Measurements from ENCODE around the gene APLN. TPM values are rescaled to one million over a fixed set of nuclear protein-coding genes. Genes with fewer than 3 reads are reported as not detected.

The APLN gene
- total and polyA plus RNA-seq, 7 experiments from 2014 or later, result 0.10 TPM; not detected in 6

DNA sequence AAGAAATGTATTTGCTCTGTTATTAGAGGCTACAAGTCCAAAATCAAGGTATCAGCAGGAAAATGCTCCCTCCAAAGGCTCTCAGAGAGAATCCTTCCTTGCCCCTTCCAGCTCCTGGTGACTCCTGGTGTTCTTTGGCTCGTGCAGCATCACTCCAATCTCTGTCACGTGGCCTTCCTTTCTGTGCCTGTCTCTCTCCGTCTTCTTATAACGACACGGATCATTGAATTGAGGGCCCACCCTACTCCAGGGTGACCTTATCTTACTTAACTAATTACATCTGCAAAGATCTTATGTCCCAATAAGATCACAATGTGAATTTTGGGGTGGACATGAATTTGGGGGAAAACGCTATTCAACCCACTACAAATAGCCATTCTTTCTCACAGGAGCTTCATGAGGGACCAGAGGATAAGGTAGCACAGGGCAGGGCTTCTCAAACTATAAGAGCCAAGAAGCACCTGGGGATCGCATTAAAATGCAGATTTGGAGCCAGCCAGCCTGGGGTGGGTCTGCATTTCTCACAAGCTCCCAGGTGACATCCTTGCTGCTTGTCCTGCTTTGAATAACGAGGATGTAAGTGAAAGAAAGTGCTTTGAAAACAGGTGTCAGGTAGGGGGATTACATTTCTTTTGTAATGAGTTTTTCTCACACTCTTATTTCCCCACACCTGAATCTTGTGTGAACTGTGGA is 41.9 kb upstream of the APLN start:
- no peak overlapping the region for H3K27ac Mint-ChIP-seq
- H3K36me3 ChIP-seq (ENCODE audit: control insufficient read depth in 2 of 3, insufficient read depth in 3 of 3, low read length in 3 of 3), result no peaks in the 10 kb centered on the region
- POLR2A ChIA-PET, result no interaction called here
- H3K4me3 ChIP-seq (ENCODE audit: low read length), result no peak overlapping the region
- CTCF ChIA-PET, result no interaction called here
- peaks cover 0 to 3% (median 0%) of the 10 kb centered on the region in 11 donors for H3K9me3 Mint-ChIP-seq
- H3K36me3 Mint-ChIP-seq, result no peaks in the 10 kb centered on the region
- H3K27me3 ChIP-seq (ENCODE audit: control insufficient read depth in 2 of 2, insufficient read depth in 2 of 2, low read length in 2 of 2), result no peaks in the 10 kb centered on the region
- H3K27ac ChIP-seq (ENCODE audit: low read depth, low read length), result no peak overlapping the region
- ATAC-seq, result no peak
- H3K4me1 Mint-ChIP-seq, result no peaks in the 10 kb centered on the region
- DNase-seq, result no peak
- H3K9me3 ChIP-seq (ENCODE audit: control insufficient read depth in 2 of 3, low read length in 3 of 3), result no peaks in the 10 kb centered on the region
- peaks cover 0 to 2% (median 0%) of the 10 kb centered on the region in 5 donors for H3K27me3 Mint-ChIP-seq
- H3K4me3 Mint-ChIP-seq, result no peak overlapping the region
- H3K4me1 ChIP-seq (ENCODE audit: control insufficient read depth in 2 of 2, insufficient read depth in 2 of 2, low read length in 2 of 2), result no peaks in the 10 kb centered on the region
- intact Hi-C loops (cut with micrococcal nuclease), result no loop called here

DNA sequence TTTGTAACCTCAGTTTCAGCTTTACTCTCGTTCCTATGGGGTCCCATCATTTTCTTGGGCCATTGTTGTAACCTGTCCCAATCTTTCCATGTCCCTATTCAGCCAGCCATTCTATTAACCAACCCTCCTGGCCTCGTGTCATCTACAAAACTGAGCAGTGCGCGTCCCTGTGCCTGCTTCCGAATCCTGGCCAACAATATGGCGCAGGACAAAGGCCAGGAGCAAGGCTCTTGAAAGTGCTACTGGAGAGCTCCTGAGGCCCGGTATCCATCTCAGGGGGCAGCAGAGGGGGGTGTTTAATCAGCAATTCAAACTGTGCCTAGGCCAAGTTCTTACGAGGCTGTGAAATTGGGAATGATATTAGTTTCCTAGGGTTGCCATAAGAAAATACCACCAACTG is 41.2 kb upstream of the APLN start:
- H3K36me3 ChIP-seq (ENCODE audit: control insufficient read depth in 2 of 3, insufficient read depth in 3 of 3, low read length in 3 of 3), result no peaks in the 10 kb centered on the region
- Mint-ChIP-seq H3K4me1 (no peaks in the 10 kb centered on the region), H3K27ac (no peak overlapping the region), H3K4me3 (no peak overlapping the region), H3K27me3 (peaks cover 0 to 2% (median 0%) of the 10 kb centered on the region in 5 donors), H3K36me3 (no peaks in the 10 kb centered on the region), H3K9me3 (peaks cover 0 to 3% (median 0%) of the 10 kb centered on the region in 11 donors)
- no peak for DNase-seq
- CTCF ChIA-PET, result interaction anchor here (0.7 kb wide), 1 partner anchor 18 kb away, joined by 3 read pairs; no protein-coding TSS in a partner anchor
- intact Hi-C loops (cut with micrococcal nuclease), result no loop called here
- H3K27me3 ChIP-seq (ENCODE audit: control insufficient read depth in 2 of 2, insufficient read depth in 2 of 2, low read length in 2 of 2), result no peaks in the 10 kb centered on the region
- POLR2A ChIA-PET, result interaction anchor here (1.6 kb wide), 1 partner anchor 17 kb away, joined by 3 read pairs; no protein-coding TSS in a partner anchor
- no peaks in the 10 kb centered on the region for H3K9me3 ChIP-seq (ENCODE audit: control insufficient read depth in 2 of 3, low read length in 3 of 3)
- H3K4me1 ChIP-seq (ENCODE audit: control insufficient read depth in 2 of 2, insufficient read depth in 2 of 2, low read length in 2 of 2), result no peaks in the 10 kb centered on the region
- no peak for ATAC-seq
- no peak overlapping the region for H3K27ac ChIP-seq (ENCODE audit: low read depth, low read length)
- H3K4me3 ChIP-seq (ENCODE audit: low read length), result no peak overlapping the region

DNA sequence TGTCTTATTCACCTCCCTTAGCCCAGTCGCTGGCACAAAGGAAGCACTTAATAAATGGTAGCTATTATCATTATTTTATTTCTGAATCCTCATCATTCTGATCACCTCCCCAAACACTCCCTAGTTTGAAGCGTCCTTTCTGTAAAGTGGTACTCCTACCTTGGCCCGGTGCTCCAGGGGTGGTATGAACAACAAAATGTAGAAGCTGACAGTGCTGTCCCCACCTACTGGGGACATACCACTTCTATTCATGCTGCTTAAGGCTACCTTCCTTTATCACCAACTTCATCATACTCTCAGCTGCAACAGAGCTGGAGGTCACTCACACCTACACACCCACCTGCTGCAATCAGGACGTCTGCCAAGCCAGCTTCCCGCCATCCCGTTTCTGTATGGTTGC is 40.8 kb upstream of the APLN start:
- Mint-ChIP-seq H3K27ac (no peak overlapping the region), H3K4me1 (no peaks in the 10 kb centered on the region), H3K27me3 (peaks cover 0 to 2% (median 0%) of the 10 kb centered on the region in 5 donors), H3K9me3 (peaks cover 0 to 3% (median 0%) of the 10 kb centered on the region in 11 donors), H3K36me3 (no peaks in the 10 kb centered on the region), H3K4me3 (no peak overlapping the region)
- POLR2A ChIA-PET, result interaction anchor here (1.6 kb wide), 1 partner anchor 17 kb away, joined by 3 read pairs; no protein-coding TSS in a partner anchor
- ATAC-seq (no peak), DNase-seq (no peak)
- no peaks in the 10 kb centered on the region for H3K4me1 ChIP-seq (ENCODE audit: control insufficient read depth in 2 of 2, insufficient read depth in 2 of 2, low read length in 2 of 2)
- H3K9me3 ChIP-seq (ENCODE audit: control insufficient read depth in 2 of 3, low read length in 3 of 3), result no peaks in the 10 kb centered on the region
- intact Hi-C loops (cut with micrococcal nuclease), result no loop called here
- no peaks in the 10 kb centered on the region for H3K27me3 ChIP-seq (ENCODE audit: control insufficient read depth in 2 of 2, insufficient read depth in 2 of 2, low read length in 2 of 2)
- H3K27ac ChIP-seq (ENCODE audit: low read depth, low read length), result no peak overlapping the region
- no peaks in the 10 kb centered on the region for H3K36me3 ChIP-seq (ENCODE audit: control insufficient read depth in 2 of 3, insufficient read depth in 3 of 3, low read length in 3 of 3)
- CTCF ChIA-PET, result interaction anchor here (0.7 kb wide), 1 partner anchor 18 kb away, joined by 3 read pairs; no protein-coding TSS in a partner anchor
- no peak overlapping the region for H3K4me3 ChIP-seq (ENCODE audit: low read length)

DNA sequence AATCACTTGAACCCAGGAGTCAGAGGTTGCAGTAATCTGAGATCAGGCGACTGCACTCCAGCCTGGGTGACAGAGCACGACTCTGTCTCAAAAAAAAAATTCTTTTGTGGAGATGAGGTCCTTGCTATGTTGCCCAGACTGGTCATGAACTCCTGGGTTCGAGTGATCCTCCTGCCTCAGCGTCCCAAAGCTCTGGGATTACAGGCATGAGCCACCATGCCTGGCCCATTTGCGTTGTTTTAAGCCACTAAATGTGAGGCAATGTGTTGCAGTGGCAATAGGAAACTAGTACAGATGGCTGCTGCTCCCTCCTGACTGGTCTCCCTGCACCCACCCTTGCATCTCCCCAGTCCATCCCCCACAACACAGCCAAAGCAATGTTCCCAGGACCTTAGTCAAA is 40.0 kb upstream of the APLN start:
- Histone ChIP-seq H3K27me3 (ENCODE audit: control insufficient read depth in 2 of 2, insufficient read depth in 2 of 2, low read length in 2 of 2) (no peaks in the 10 kb centered on the region), H3K4me1 (ENCODE audit: control insufficient read depth in 2 of 2, insufficient read depth in 2 of 2, low read length in 2 of 2) (no peaks in the 10 kb centered on the region), H3K4me3 (ENCODE audit: low read length) (no peak overlapping the region), H3K9me3 (ENCODE audit: control insufficient read depth in 2 of 3, low read length in 3 of 3) (no peaks in the 10 kb centered on the region), H3K36me3 (ENCODE audit: control insufficient read depth in 2 of 3, insufficient read depth in 3 of 3, low read length in 3 of 3) (no peaks in the 10 kb centered on the region), H3K27ac (ENCODE audit: low read depth, low read length) (no peak overlapping the region)
- H3K27ac Mint-ChIP-seq, result no peak overlapping the region
- intact Hi-C loops (cut with micrococcal nuclease), result no loop called here
- peaks cover 0 to 2% (median 0%) of the 10 kb centered on the region in 5 donors for H3K27me3 Mint-ChIP-seq
- no peak for DNase-seq
- ATAC-seq, result no peak
- peaks cover 0 to 3% (median 0%) of the 10 kb centered on the region in 11 donors for H3K9me3 Mint-ChIP-seq
- H3K4me1 Mint-ChIP-seq, result no peaks in the 10 kb centered on the region
- ChIA-PET CTCF (no interaction called here), POLR2A (interaction anchor here (1.6 kb wide), 1 partner anchor 16 kb away, joined by 3 read pairs; no protein-coding TSS in a partner anchor)
- no peaks in the 10 kb centered on the region for H3K36me3 Mint-ChIP-seq
- no peak overlapping the region for H3K4me3 Mint-ChIP-seq

DNA sequence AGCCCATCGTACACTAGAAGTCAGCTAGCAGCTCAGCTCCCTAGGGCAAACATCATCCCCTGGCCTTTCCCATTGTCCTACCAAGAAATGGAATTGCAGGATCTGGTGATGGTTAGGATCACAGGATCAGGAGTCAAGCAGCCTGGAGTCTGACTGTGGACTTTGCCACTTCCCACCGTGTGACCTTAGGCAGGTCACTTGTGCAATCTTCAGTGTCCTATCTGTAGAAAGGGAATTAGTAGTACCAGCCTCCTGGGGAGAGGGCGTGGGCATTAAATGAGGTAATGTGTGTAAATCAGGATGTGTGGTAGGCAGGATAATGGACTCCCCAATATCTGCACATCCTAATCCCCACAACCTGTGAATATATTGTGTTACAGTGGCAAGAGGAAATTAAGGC is 38.6 kb upstream of the APLN start:
- intact Hi-C loops (cut with micrococcal nuclease), result no loop called here
- H3K36me3 Mint-ChIP-seq, result no peaks in the 10 kb centered on the region
- ChIA-PET POLR2A (interaction anchor here (0.6 kb wide), 1 partner anchor 117 kb away, joined by 9 read pairs; no protein-coding TSS in a partner anchor), CTCF (no interaction called here)
- Histone ChIP-seq H3K36me3 (ENCODE audit: control insufficient read depth in 2 of 3, insufficient read depth in 3 of 3, low read length in 3 of 3) (no peaks in the 10 kb centered on the region), H3K9me3 (ENCODE audit: control insufficient read depth in 2 of 3, low read length in 3 of 3) (no peaks in the 10 kb centered on the region), H3K27me3 (ENCODE audit: control insufficient read depth in 2 of 2, insufficient read depth in 2 of 2, low read length in 2 of 2) (no peaks in the 10 kb centered on the region), H3K4me1 (ENCODE audit: control insufficient read depth in 2 of 2, insufficient read depth in 2 of 2, low read length in 2 of 2) (no peaks in the 10 kb centered on the region), H3K4me3 (ENCODE audit: low read length) (no peak overlapping the region), H3K27ac (ENCODE audit: low read depth, low read length) (no peak overlapping the region)
- DNase-seq, result no peak
- H3K4me1 Mint-ChIP-seq, result no peaks in the 10 kb centered on the region
- peaks cover 0 to 2% (median 0%) of the 10 kb centered on the region in 5 donors for H3K27me3 Mint-ChIP-seq
- H3K4me3 Mint-ChIP-seq, result no peak overlapping the region
- H3K9me3 Mint-ChIP-seq, result peaks cover 0 to 3% (median 0%) of the 10 kb centered on the region in 11 donors
- H3K27ac Mint-ChIP-seq, result no peak overlapping the region
- no peak for ATAC-seq

DNA sequence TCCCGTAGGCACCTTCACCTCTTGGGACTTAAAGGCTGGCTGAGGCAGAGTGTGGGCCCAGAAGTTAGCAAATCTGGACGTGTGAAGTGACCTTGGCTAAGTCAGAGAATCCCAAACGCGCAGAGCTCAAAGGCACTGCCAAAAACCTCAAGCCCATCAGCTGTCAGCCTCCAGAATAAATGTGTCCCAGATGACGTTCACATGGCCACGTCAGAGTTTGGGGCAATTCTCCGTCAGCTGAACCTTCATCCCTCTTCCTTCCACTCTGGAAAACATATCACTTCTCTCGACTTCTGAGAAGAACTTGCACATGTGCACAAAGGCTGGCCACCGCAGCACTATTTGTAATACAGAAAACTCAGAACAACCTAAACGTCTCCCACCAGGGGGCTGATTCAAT is 35.7 kb upstream of the APLN start:
- Mint-ChIP-seq H3K4me3 (no peak overlapping the region), H3K27ac (no peak overlapping the region), H3K36me3 (no peaks in the 10 kb centered on the region), H3K4me1 (no peaks in the 10 kb centered on the region), H3K9me3 (peaks cover 0 to 2% (median 0%) of the 10 kb centered on the region in 11 donors), H3K27me3 (no peaks in the 10 kb centered on the region)
- DNase-seq (no peak), ATAC-seq (no peak)
- H3K4me1 ChIP-seq (ENCODE audit: control insufficient read depth in 2 of 2, insufficient read depth in 2 of 2, low read length in 2 of 2), result no peaks in the 10 kb centered on the region
- CTCF ChIA-PET, result no interaction called here
- no peaks in the 10 kb centered on the region for H3K27me3 ChIP-seq (ENCODE audit: control insufficient read depth in 2 of 2, insufficient read depth in 2 of 2, low read length in 2 of 2)
- intact Hi-C loops (cut with micrococcal nuclease), result no loop called here
- no peaks in the 10 kb centered on the region for H3K36me3 ChIP-seq (ENCODE audit: control insufficient read depth in 2 of 3, insufficient read depth in 3 of 3, low read length in 3 of 3)
- no peaks in the 10 kb centered on the region for H3K9me3 ChIP-seq (ENCODE audit: control insufficient read depth in 2 of 3, low read length in 3 of 3)
- H3K27ac ChIP-seq (ENCODE audit: low read depth, low read length), result no peak overlapping the region
- H3K4me3 ChIP-seq (ENCODE audit: low read length), result no peak overlapping the region
- POLR2A ChIA-PET, result no interaction called here

DNA sequence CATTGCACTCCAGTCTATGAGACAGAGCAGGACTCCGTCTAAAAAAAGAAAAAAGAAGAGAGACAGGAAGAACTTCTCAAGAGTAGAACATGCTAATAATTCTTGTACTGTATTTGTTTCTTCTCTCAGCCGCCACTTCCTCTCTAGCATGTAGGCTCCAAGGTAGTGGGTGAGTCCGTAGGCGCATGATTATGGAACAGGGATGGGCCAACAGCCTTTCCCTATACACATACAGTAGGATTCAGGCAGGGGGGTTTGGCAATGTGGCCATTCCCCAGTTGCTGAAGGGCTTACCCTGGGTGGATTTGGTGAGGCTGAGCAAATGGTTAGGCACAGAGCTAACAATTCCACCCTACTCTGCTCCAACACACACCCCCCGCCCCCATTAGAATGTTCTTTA is 35.0 kb upstream of the APLN start:
- POLR2A ChIA-PET, result no interaction called here
- no peaks in the 10 kb centered on the region for H3K9me3 ChIP-seq (ENCODE audit: control insufficient read depth in 2 of 3, low read length in 3 of 3)
- no peaks in the 10 kb centered on the region for H3K4me1 ChIP-seq (ENCODE audit: control insufficient read depth in 2 of 2, insufficient read depth in 2 of 2, low read length in 2 of 2)
- no peaks in the 10 kb centered on the region for H3K36me3 ChIP-seq (ENCODE audit: control insufficient read depth in 2 of 3, insufficient read depth in 3 of 3, low read length in 3 of 3)
- no peak overlapping the region for H3K27ac ChIP-seq (ENCODE audit: low read depth, low read length)
- no peaks in the 10 kb centered on the region for H3K27me3 Mint-ChIP-seq
- no peak for DNase-seq
- no peaks in the 10 kb centered on the region for H3K4me1 Mint-ChIP-seq
- CTCF ChIA-PET, result no interaction called here
- ATAC-seq, result no peak
- no peak overlapping the region for H3K4me3 Mint-ChIP-seq
- no peak overlapping the region for H3K27ac Mint-ChIP-seq
- H3K9me3 Mint-ChIP-seq, result peaks cover 0 to 2% (median 0%) of the 10 kb centered on the region in 11 donors
- no peaks in the 10 kb centered on the region for H3K36me3 Mint-ChIP-seq
- H3K27me3 ChIP-seq (ENCODE audit: control insufficient read depth in 2 of 2, insufficient read depth in 2 of 2, low read length in 2 of 2), result no peaks in the 10 kb centered on the region
- H3K4me3 ChIP-seq (ENCODE audit: low read length), result no peak overlapping the region
- intact Hi-C loops (cut with micrococcal nuclease), result no loop called here

Data from naive thymus-derived CD4-positive, alpha-beta T cell (primary cell).